ENCODE results near the gene HCN4. TPM values are rescaled to one million over a fixed set of nuclear protein-coding genes. Genes with fewer than 3 reads are reported as not detected.
A peak's percentile ranks its signal among the peaks of the same experiment; 100 is the strongest.

Gene HCN4
- total and polyA plus RNA-seq, 2 experiments from 2014 or later = 0.03 TPM; not detected in 1

- in situ Hi-C loops (cut with MboI) = no loop called here
- TF ChIP-seq EZH2 (IDR thresholded peaks at IDR 0.05; ENCODE audit: insufficient read depth, poor library complexity, severe bottlenecking) (no peak), EZH2phosphoT487 (IDR thresholded peaks at IDR 0.05; ENCODE audit: insufficient read depth, low read depth) (no peak)
Observed at GRCh38 chr15:73291441-73291840, 77.3 kb downstream of the HCN4 start.

GRCh38 chr15:73287019-73287418 is 81.7 kb downstream of the HCN4 start:
- DNase-seq = no peak
- in situ Hi-C loops (cut with MboI) = no loop called here
- Histone ChIP-seq H3K9ac (no peak overlapping the region), H4K20me1 (ENCODE audit: insufficient read depth) (no peaks in the 10 kb centered on the region), H3F3A (ENCODE audit: insufficient read depth) (no peaks in the 10 kb centered on the region), H2AFZ (no peak overlapping the region), H3K79me2 (ENCODE audit: insufficient read depth) (no peaks in the 10 kb centered on the region), H3K27me3 (replicated peaks; ENCODE audit: insufficient read depth) (no peaks in the 10 kb centered on the region), H3K9me2 (ENCODE audit: insufficient read depth) (no peaks in the 10 kb centered on the region), H3K36me3 (ENCODE audit: low read depth) (no peaks in the 10 kb centered on the region), H3K4me1 (ENCODE audit: insufficient read depth) (peaks cover 11% of the 10 kb centered on the region), H3K4me3 (no peak overlapping the region), H3K27ac (no peak overlapping the region), H3K4me2 (ENCODE audit: unreplicated experiment) (no peak overlapping the region), H3K9me3 (ENCODE audit: low read depth) (no peaks in the 10 kb centered on the region)
- TF ChIP-seq EZH2phosphoT487 (IDR thresholded peaks at IDR 0.05; ENCODE audit: insufficient read depth, low read depth) = no peak
- TF ChIP-seq EZH2 (IDR thresholded peaks at IDR 0.05; ENCODE audit: insufficient read depth, poor library complexity, severe bottlenecking) = no peak
- WGBS, 2 experiments (ENCODE audit: low coverage in 1 of 2, low lambda C conversion rate in 2 of 2, missing lambda C conversion rate in 2 of 2) = 42 to 60% methylated on average over 1 of the region's 1 CpG

More at GRCh38 chr15:73291441-73291840, 77.3 kb downstream of the HCN4 start:
- no peak overlapping the region for H3K4me3 ChIP-seq
- no peak for DNase-seq
- H2AFZ ChIP-seq = no peak overlapping the region
- no peak overlapping the region for H3K9ac ChIP-seq
- no peak overlapping the region for H3K4me2 ChIP-seq (ENCODE audit: unreplicated experiment)
- H3K79me2 ChIP-seq (ENCODE audit: insufficient read depth) = no peaks in the 10 kb centered on the region
- H3K4me1 ChIP-seq (ENCODE audit: insufficient read depth) = no peaks in the 10 kb centered on the region
- no peak overlapping the region for H3K27ac ChIP-seq
- H3K36me3 ChIP-seq (ENCODE audit: low read depth) = no peaks in the 10 kb centered on the region
- H3K9me2 ChIP-seq (ENCODE audit: insufficient read depth) = no peaks in the 10 kb centered on the region
- H3F3A ChIP-seq (ENCODE audit: insufficient read depth) = no peaks in the 10 kb centered on the region
- 91 to 95% methylated on average over 1 of the region's 1 CpG for whole genome bisulfite sequencing, 2 experiments (ENCODE audit: low coverage in 1 of 2, low lambda C conversion rate in 2 of 2, missing lambda C conversion rate in 2 of 2)
- no peaks in the 10 kb centered on the region for H3K9me3 ChIP-seq (ENCODE audit: low read depth)
- H3K27me3 ChIP-seq (replicated peaks; ENCODE audit: insufficient read depth) = no peaks in the 10 kb centered on the region
- no peaks in the 10 kb centered on the region for H4K20me1 ChIP-seq (ENCODE audit: insufficient read depth)

GRCh38 chr15:73286311-73286710 is 82.4 kb downstream of the HCN4 start:
- in situ Hi-C loops (cut with MboI) = no loop called here
- 55 to 62% methylated on average over 2 of the region's 2 CpGs for WGBS, 2 experiments (ENCODE audit: low coverage in 1 of 2, low lambda C conversion rate in 2 of 2, missing lambda C conversion rate in 2 of 2)
- DNase-seq = peak; percentile 35
- Histone ChIP-seq H3K36me3 (ENCODE audit: low read depth) (no peaks in the 10 kb centered on the region), H3K4me1 (ENCODE audit: insufficient read depth) (peaks cover 11% of the 10 kb centered on the region), H3K9me2 (ENCODE audit: insufficient read depth) (no peaks in the 10 kb centered on the region), H3K9ac (no peak overlapping the region), H3K9me3 (ENCODE audit: low read depth) (no peaks in the 10 kb centered on the region), H3F3A (ENCODE audit: insufficient read depth) (no peaks in the 10 kb centered on the region), H3K4me3 (no peak overlapping the region), H2AFZ (no peak overlapping the region), H3K27me3 (replicated peaks; ENCODE audit: insufficient read depth) (no peaks in the 10 kb centered on the region), H3K27ac (no peak overlapping the region), H4K20me1 (ENCODE audit: insufficient read depth) (no peaks in the 10 kb centered on the region), H3K79me2 (ENCODE audit: insufficient read depth) (no peaks in the 10 kb centered on the region), H3K4me2 (ENCODE audit: unreplicated experiment) (no peak overlapping the region)
- no peak for TF ChIP-seq EZH2phosphoT487 (IDR thresholded peaks at IDR 0.05; ENCODE audit: insufficient read depth, low read depth)
- no peak for TF ChIP-seq EZH2 (IDR thresholded peaks at IDR 0.05; ENCODE audit: insufficient read depth, poor library complexity, severe bottlenecking)

- H3K4me3 ChIP-seq = no peak overlapping the region
- H3K9ac ChIP-seq = no peak overlapping the region
- H3K4me2 ChIP-seq (ENCODE audit: unreplicated experiment) = no peak overlapping the region
- H3F3A ChIP-seq (ENCODE audit: insufficient read depth) = no peaks in the 10 kb centered on the region
- no peaks in the 10 kb centered on the region for H4K20me1 ChIP-seq (ENCODE audit: insufficient read depth)
- DNase-seq = peak; percentile 31
- 70 to 77% methylated on average over 3 of the region's 3 CpGs for WGBS, 2 experiments (ENCODE audit: low coverage in 1 of 2, low lambda C conversion rate in 2 of 2, missing lambda C conversion rate in 2 of 2)
- H2AFZ ChIP-seq = no peak overlapping the region
- no peaks in the 10 kb centered on the region for H3K36me3 ChIP-seq (ENCODE audit: low read depth)
- in situ Hi-C loops (cut with MboI) = no loop called here
- no peaks in the 10 kb centered on the region for H3K9me3 ChIP-seq (ENCODE audit: low read depth)
- H3K4me1 ChIP-seq (ENCODE audit: insufficient read depth) = peaks cover 11% of the 10 kb centered on the region
- no peaks in the 10 kb centered on the region for H3K9me2 ChIP-seq (ENCODE audit: insufficient read depth)
- no peak for TF ChIP-seq EZH2 (IDR thresholded peaks at IDR 0.05; ENCODE audit: insufficient read depth, poor library complexity, severe bottlenecking)
- no peak for TF ChIP-seq EZH2phosphoT487 (IDR thresholded peaks at IDR 0.05; ENCODE audit: insufficient read depth, low read depth)
- H3K27ac ChIP-seq = no peak overlapping the region
- H3K27me3 ChIP-seq (replicated peaks; ENCODE audit: insufficient read depth) = no peaks in the 10 kb centered on the region
- H3K79me2 ChIP-seq (ENCODE audit: insufficient read depth) = no peaks in the 10 kb centered on the region
Observed at GRCh38 chr15:73284090-73284716, 84.6 kb downstream of the HCN4 start.
